GM12878 (cell line): ENCODE measurements around the gene TTLL11. TPM values are rescaled to one million over a fixed set of nuclear protein-coding genes. Genes with fewer than 3 reads are reported as not detected.

ENCODE experiments used
- ATAC-seq: fragments of 200-7000 bp; cut with Tn5 transposase; 3 replicates; pipeline ENCODE4 v1.9.1; 2020; ENCODE audit warnings: mild to moderate bottlenecking, moderate library complexity
- BruUV-seq: library from RNA; stranded (reverse); fragments of 400-500 nt; replicated peaks from 2 replicates; lab custom pipeline; 2021; lab: Mats Ljungman, UMichigan
- CTCF ChIA-PET: fragments of 300-600 bp; sonication (Branson Sonifier 250); formaldehyde crosslinking; extraction: SDS; loops from one replicate; lab custom pipeline; 2021; ENCODE audit warnings: inconsistent platforms; lab: Yijun Ruan, JAX
- POLR2A ChIA-PET: fragments of 350-600 bp; formaldehyde crosslinking; extraction: SDS; loops from one replicate; lab custom pipeline; 2021; ENCODE audit warnings: inconsistent platforms; lab: Charles Lee
- RAD21 ChIA-PET: fragments of 300-600 bp; sonication (Branson Sonifier 250); formaldehyde crosslinking; loops from one replicate; lab custom pipeline; 2023; ENCODE audit warnings: antibody characterized with exemption; ENCODE audit not compliant: unreplicated experiment; lab: Charles Lee
- SMC1A ChIA-PET: fragments of 300-600 bp; sonication (Branson Sonifier 250); formaldehyde crosslinking; loops from one replicate; lab custom pipeline; 2023; ENCODE audit not compliant: unreplicated experiment, uncharacterized antibody; lab: Charles Lee
- DNase-seq: peaks from one replicate; pipeline ENCODE4 v3.0.0-alpha.2; 2011; ENCODE audit warnings: low read depth, low spot score
- FAIRE-seq: peaks from 3 replicates; lab custom pipeline; 2011; peaks lifted over from hg19 to GRCh38; lab: Jason Lieb, UNC
- H2AFZ ChIP-seq: 2 replicates; pipeline ENCODE4 v1.6.0; 2011; ENCODE audit warnings: low read depth, low read length, control low read depth; ENCODE audit not compliant: control insufficient read depth
- H3K27ac ChIP-seq: 2 replicates; pipeline ENCODE4 v1.5.1; 2011; ENCODE audit warnings: control low read depth; ENCODE audit not compliant: control insufficient read depth, insufficient read depth
- H3K27me3 ChIP-seq, 2 experiments: replicated peaks in 1 of 2; 2 replicates each; pipeline versions ENCODE4 v1.6.0 to v1.6.1; 2011; ENCODE audit warnings: low read length in 1 of 2; ENCODE audit not compliant: control insufficient read depth in 2 of 2, insufficient read depth in 2 of 2
- H3K36me3 ChIP-seq, 2 experiments: 2 replicates each; pipeline ENCODE4 v1.5.1; 2011; ENCODE audit warnings: low read length in 1 of 2; ENCODE audit not compliant: control insufficient read depth in 2 of 2, insufficient read depth in 2 of 2
- H3K4me1 ChIP-seq: 2 replicates; pipeline ENCODE4 v1.6.1; 2011; ENCODE audit warnings: mild to moderate bottlenecking, low read length, moderate library complexity, mixed read lengths; ENCODE audit not compliant: control insufficient read depth, insufficient read depth
- H3K4me2 ChIP-seq: 2 replicates; pipeline ENCODE4 v1.6.0; 2011; ENCODE audit warnings: control low read depth; ENCODE audit not compliant: control insufficient read depth, insufficient read depth
- H3K4me3 ChIP-seq: fragments of 200-600 bp; sonication (generic); 2 replicates; pipeline ENCODE4 v1.5.1; 2016
- H3K79me2 ChIP-seq: 2 replicates; pipeline ENCODE4 v1.6.0; 2011; ENCODE audit warnings: low read length; ENCODE audit not compliant: control insufficient read depth, insufficient read depth
- H3K9ac ChIP-seq: 2 replicates; pipeline ENCODE4 v1.8.0; 2011; ENCODE audit warnings: low read length, control low read depth, mixed read lengths; ENCODE audit not compliant: control insufficient read depth, insufficient read depth
- H3K9me3 ChIP-seq: replicated peaks from 3 replicates; pipeline ENCODE4 v1.5.1; 2011; ENCODE audit warnings: mild to moderate bottlenecking, low read length; ENCODE audit not compliant: control insufficient read depth, insufficient read depth
- H4K20me1 ChIP-seq: 2 replicates; pipeline ENCODE4 v1.6.0; 2011; ENCODE audit not compliant: control insufficient read depth, insufficient read depth
- BCL3 ChIP-seq: IDR thresholded peaks from 2 replicates; pipeline ENCODE4 v1.6.1; 2011; ENCODE audit warnings: borderline replicate concordance, low read depth, mild to moderate bottlenecking, moderate library complexity, low read length; ENCODE audit not compliant: insufficient read depth, poor library complexity, severe bottlenecking
- EED ChIP-seq: sonication (generic); IDR thresholded peaks from 2 replicates; pipeline ENCODE4 v1.6.1; 2016; ENCODE audit warnings: antibody characterized with exemption, low read depth
- PRDM15 ChIP-seq: fragments of 450-650 bp; formaldehyde crosslinking; IDR thresholded peaks from 2 replicates; pipeline ENCODE4 v1.4.0; 2020; ENCODE audit warnings: mild to moderate bottlenecking, moderate library complexity
- WRNIP1 ChIP-seq: IDR thresholded peaks from 2 replicates; pipeline ENCODE4 v1.6.1; 2011; ENCODE audit warnings: low read depth, low read length, improper control_type of control experiment, borderline replicate concordance
- WGBS: methylation state at CpG from one replicate; pipeline ENCODE4 v1.1.6; 2016; ENCODE audit warnings: low lambda C conversion rate; ENCODE audit not compliant: insufficient replicate concordance, insufficient coverage; ENCODE audit errors: missing lambda C conversion rate; 5-methylcytosine and 5-hydroxymethylcytosine counted together
- in situ Hi-C: fragments of 300-500 bp; cut with MboI; formaldehyde crosslinking; loops from 9 replicates; pipeline ENCODE4 v1.14.3; 2018; ENCODE audit warnings: mixed read lengths
- intact Hi-C: fragments of 100-400 bp; cut with micrococcal nuclease; formaldehyde crosslinking; loops from one replicate; pipeline ENCODE4 v1.14.2; 2022; ENCODE audit not compliant: unreplicated experiment
- polyA plus RNA-seq, 11 experiments: library from polyadenylated mRNA; depleted of rRNA in 4 of 11; unstranded in 6 of 11; stranded (reverse) in 5 of 11; fragments of >200 nt; fragmentation: Nextera tagmentation in 4 of 11; fragmentation: Illumina TruSeq in 1 of 11; extraction: Ambion mirVana in 4 of 11; extraction: Trizol in 1 of 11; gene quantifications; 1 replicate in 1 of 11; 2 replicates in 10 of 11; pipeline versions ENCODE4 v1.2.1 to v1.2.3, GENCODE V29; 2011 to 2016; ENCODE audit warnings: inconsistent platforms in 2 of 11, missing spikeins in 2 of 11, low read depth in 1 of 11
- total RNA-seq, 4 experiments: library from RNA; depleted of rRNA in 3 of 4; stranded (reverse); fragments of >200 nt in 3 of 4; fragmentation: Illumina TruSeq in 1 of 4; extraction: Trizol in 1 of 4; gene quantifications; 2 replicates each; pipeline versions ENCODE4 v1.2.1 to v1.2.3, GENCODE V29; 2013 to 2021

Gene TTLL11
- total and polyA plus RNA-seq, 10 of the 15 experiments (the other 5 are each of a cell fraction or from before 2014, with no cell fraction given) = 1.2 to 3.7 (median 2.9) TPM

GRCh38 chr9:122030357-122030756 lies 62.8 kb downstream of the TTLL11 start:
- intact Hi-C loops (no loop called here), in situ Hi-C loops (no loop called here)
- POLR2A ChIA-PET = interaction anchor here (0.6 kb wide), 1 partner anchor 528 kb away, joined by 4 read pairs; no protein-coding TSS in a partner anchor
- Histone ChIP-seq H4K20me1 (no peaks in the 10 kb centered on the region), H2AFZ (no peak overlapping the region), H3K27ac (no peak overlapping the region), H3K27me3 (no peaks in the 10 kb centered on the region), H3K36me3 (no peaks in the 10 kb centered on the region; a peak in 1 of 4 replicates), H3K9me3 (no peaks in the 10 kb centered on the region), H3K4me3 (no peak overlapping the region), H3K4me2 (no peak overlapping the region), H3K4me1 (no peaks in the 10 kb centered on the region), H3K9ac (no peak overlapping the region), H3K79me2 (no peaks in the 10 kb centered on the region)
- TF ChIP-seq EED (no peak), BCL3 (no peak), PRDM15 (CRISPR knock-in tag) (no peak), WRNIP1 (no peak)
- 84% methylated on average over 4 of the region's 4 CpGs for WGBS
- CTCF ChIA-PET = no interaction called here
- DNase-seq (no peak), FAIRE-seq (no peak), ATAC-seq (no peak)
- RAD21 ChIA-PET = no interaction called here
- SMC1A ChIA-PET = no interaction called here
- no TSS peak for BruUV-seq
